Ectodermal cell (in vitro differentiated cells): ENCODE measurements around the gene TP53I3.
"Not testable (repeated sequence)": the region's sequence is repeated elsewhere in the genome, so short reads cannot be mapped to it uniquely, and the experiment has no call there.

Experiments
- H3K27ac ChIP-seq: 2 replicates; pipeline ENCODE4 v1.7.0; 2013; ENCODE audit warnings: mild to moderate bottlenecking, low read depth, low read length; ENCODE audit not compliant: insufficient read depth, poor library complexity, severe bottlenecking
- H3K27me3 ChIP-seq: 2 replicates; pipeline ENCODE4 v1.7.0; 2013; ENCODE audit warnings: mild to moderate bottlenecking, low read length; ENCODE audit not compliant: insufficient read depth, control insufficient read depth, poor library complexity, severe bottlenecking
- H3K36me3 ChIP-seq: one replicate; pipeline ENCODE4 v1.7.0; 2013; ENCODE audit warnings: low read length; ENCODE audit not compliant: control insufficient read depth, insufficient read depth
- H3K4me1 ChIP-seq: one replicate; pipeline ENCODE4 v1.7.0; 2013; ENCODE audit warnings: low read length; ENCODE audit not compliant: control insufficient read depth, insufficient read depth
- H3K4me3 ChIP-seq: 2 replicates; pipeline ENCODE4 v1.7.0; 2013; ENCODE audit warnings: low read depth, low read length, control low read depth; ENCODE audit not compliant: insufficient read depth
- H3K9me3 ChIP-seq: 2 replicates; pipeline ENCODE4 v1.7.0; 2013; ENCODE audit warnings: mild to moderate bottlenecking, low read length, moderate library complexity; ENCODE audit not compliant: control insufficient read depth
- WGBS, 2 experiments: methylation state at CpG; one replicate each; pipeline ENCODE4 v1.1.7; 2013; ENCODE audit warnings: missing lambda C conversion rate in 2 of 2; 5-methylcytosine and 5-hydroxymethylcytosine counted together

The TP53I3 gene

GRCh38 chr2:24101992-24102391 lies 17.4 kb upstream of the TP53I3 start:
- Histone ChIP-seq H3K4me3 (no peak overlapping the region), H3K27me3 (no peaks in the 10 kb centered on the region), H3K36me3 (no peaks in the 10 kb centered on the region), H3K4me1 (no peaks in the 10 kb centered on the region), H3K9me3 (no peaks in the 10 kb centered on the region), H3K27ac (no peak overlapping the region)
- 100% methylated on average over 1 of the region's 2 CpGs; no CpG with 5 or more reads in 1 of the 2 experiments for WGBS, 2 experiments

- H3K4me1 ChIP-seq, H3K27me3 ChIP-seq, H3K9me3 ChIP-seq, H3K36me3 ChIP-seq, H3K4me3 ChIP-seq, H3K27ac ChIP-seq: not testable (repeated sequence)
- WGBS, 2 experiments: 94 to 100% methylated on average over 2 of the region's 2 CpGs
Observed at GRCh38 chr2:24100732-24101131, 16.1 kb upstream of the TP53I3 start.

GRCh38 chr2:24095171-24095677 lies 10.6 kb upstream of the TP53I3 start:
- not testable (repeated sequence) for H3K27me3 ChIP-seq, H3K27ac ChIP-seq, H3K4me3 ChIP-seq, H3K36me3 ChIP-seq, H3K4me1 ChIP-seq, H3K9me3 ChIP-seq
- WGBS, 2 experiments: 59 to 61% methylated on average over 17 of the region's 17 CpGs

- not testable (repeated sequence) for H3K9me3 ChIP-seq, H3K4me3 ChIP-seq, H3K27me3 ChIP-seq, H3K27ac ChIP-seq, H3K4me1 ChIP-seq, H3K36me3 ChIP-seq
- WGBS, 2 experiments: 89 to 93% methylated on average over 5 of the region's 5 CpGs
Observed at GRCh38 chr2:24093270-24093669, 8.6 kb upstream of the TP53I3 start.

- Histone ChIP-seq H3K36me3 (no peaks in the 10 kb centered on the region), H3K27ac (no peak overlapping the region), H3K27me3 (no peaks in the 10 kb centered on the region), H3K9me3 (no peaks in the 10 kb centered on the region), H3K4me3 (no peak overlapping the region), H3K4me1 (peaks cover 4% of the 10 kb centered on the region)
- WGBS, 2 experiments: 91 to 95% methylated on average over 2 of the region's 2 CpGs
Observed at GRCh38 chr2:24088821-24089359, 4.3 kb upstream of the TP53I3 start.

- WGBS, 2 experiments: 88 to 91% methylated on average over 2 of the region's 3 CpGs
- H3K4me1 ChIP-seq: peaks cover 14% of the 10 kb centered on the region
Observed at GRCh38 chr2:24087032-24087431, 2.4 kb upstream of the TP53I3 start.

GRCh38 chr2:24086241-24086640 lies 1.6 kb upstream of the TP53I3 start:
- Histone ChIP-seq H3K36me3 (peaks cover 8% of the 10 kb centered on the region), H3K27ac (no peak overlapping the region), H3K9me3 (no peaks in the 10 kb centered on the region), H3K4me1 (peaks cover 14% of the 10 kb centered on the region), H3K4me3 (no peak overlapping the region), H3K27me3 (no peaks in the 10 kb centered on the region)
- 80% methylated on average over 1 of the region's 1 CpG; no CpG with 5 or more reads in 1 of the 2 experiments for WGBS, 2 experiments

More at GRCh38 chr2:24087032-24087431, 2.4 kb upstream of the TP53I3 start:
- Histone ChIP-seq H3K27me3 (no peaks in the 10 kb centered on the region), H3K4me3 (no peak overlapping the region), H3K27ac (no peak overlapping the region), H3K36me3 (peaks cover 7% of the 10 kb centered on the region), H3K9me3 (no peaks in the 10 kb centered on the region)

- WGBS, 2 experiments: 53 to 55% methylated on average over 11 of the region's 11 CpGs
- peaks cover 15% of the 10 kb centered on the region for H3K36me3 ChIP-seq
- H3K27me3 ChIP-seq: no peaks in the 10 kb centered on the region
- peak overlapping the region; percentile 100 for H3K27ac ChIP-seq
- peak overlapping the region; percentile 52 for H3K4me3 ChIP-seq
- H3K9me3 ChIP-seq: no peaks in the 10 kb centered on the region
- H3K4me1 ChIP-seq: peaks cover 14% of the 10 kb centered on the region
Observed at GRCh38 chr2:24085200-24085489, 511 bp upstream of the TP53I3 start.

GRCh38 chr2:24083567-24084385 lies 858 bp downstream of the TP53I3 start:
- WGBS, 2 experiments: 6% methylated on average over 30 of the region's 30 CpGs
- peaks cover 14% of the 10 kb centered on the region for H3K4me1 ChIP-seq
- peak overlapping the region; percentile 100 for H3K27ac ChIP-seq
- peaks cover 15% of the 10 kb centered on the region for H3K36me3 ChIP-seq
- H3K9me3 ChIP-seq: no peaks in the 10 kb centered on the region
- peak overlapping the region; percentile 52 for H3K4me3 ChIP-seq
- no peaks in the 10 kb centered on the region for H3K27me3 ChIP-seq

- Histone ChIP-seq H3K27ac (peak overlapping the region; percentile 100), H3K4me3 (peak overlapping the region; percentile 52), H3K27me3 (no peaks in the 10 kb centered on the region), H3K4me1 (peaks cover 14% of the 10 kb centered on the region), H3K9me3 (no peaks in the 10 kb centered on the region), H3K36me3 (peaks cover 15% of the 10 kb centered on the region)
- WGBS, 2 experiments: 86 to 89% methylated on average over 8 of the region's 8 CpGs
Observed at GRCh38 chr2:24082787-24083566, 1.7 kb downstream of the TP53I3 start.
